Stimulated activated naive CD8-positive, alpha-beta T cell treated with anti-CD3 and anti-CD28 coated beads, Interleukin-15, Interleukin-2, amounts not matched to agents 100 U/mL and 50 U/mL, for 24 hours (primary cell): Measurements from ENCODE around the gene BPIFB4.
A peak's percentile ranks its signal among the peaks of the same experiment; 100 is the strongest.
"Not testable (repeated sequence)": the region's sequence is repeated elsewhere in the genome, so short reads cannot be mapped to it uniquely, and the experiment has no call there.

ENCODE experiments used
- ATAC-seq: fragments of 150-1000 bp; cut with Tn5 transposase; one replicate; pipeline ENCODE4 v1.10.0; 2021
- DNase-seq: peaks from one replicate; pipeline ENCODE4 v3.0.0; 2021

Gene BPIFB4

GRCh38 chr20:33091147-33091546, 11.7 kb downstream of the BPIFB4 start:
- DNase-seq (no peak), ATAC-seq (no peak)

DNA sequence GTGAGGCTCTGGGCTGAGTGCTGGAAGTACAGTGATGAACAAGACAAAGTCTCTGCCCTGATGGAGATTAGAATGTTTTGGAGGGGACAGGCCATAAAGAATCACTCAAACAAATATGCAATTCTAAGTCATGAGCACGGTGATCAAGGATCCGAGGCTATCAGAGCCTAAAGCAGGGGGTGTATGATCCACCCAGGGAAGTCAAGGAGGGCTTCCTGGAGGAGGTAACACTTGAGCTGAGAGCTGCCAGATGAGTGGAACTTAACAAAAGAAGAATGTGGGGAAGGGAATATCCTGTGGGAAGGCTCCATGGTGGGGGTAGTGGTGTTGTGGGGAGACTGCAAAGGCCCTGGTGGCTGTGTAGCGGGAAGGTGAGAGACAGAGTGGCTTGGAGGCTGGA, 12.2 kb downstream of the BPIFB4 start:
- DNase-seq (no peak), ATAC-seq (no peak)

DNA sequence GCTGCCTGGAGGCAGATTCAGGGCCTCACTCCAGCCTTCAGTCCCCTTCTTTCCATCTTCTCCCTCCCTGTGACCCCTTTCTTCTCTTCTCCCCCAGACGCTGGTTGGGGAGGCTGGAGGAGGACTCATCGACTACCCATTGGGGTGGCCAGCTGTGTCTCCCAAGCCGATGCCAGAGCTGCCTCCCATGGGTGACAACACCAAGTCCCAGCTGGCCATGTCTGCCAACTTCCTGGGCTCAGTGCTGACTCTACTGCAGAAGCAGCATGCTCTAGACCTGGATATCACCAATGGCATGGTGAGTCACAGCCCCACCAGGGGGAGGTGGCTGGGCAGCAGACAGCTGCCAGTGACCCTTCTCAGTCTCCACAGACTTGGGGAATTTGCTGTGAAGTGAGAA, 12.9 kb downstream of the BPIFB4 start:
- DNase-seq (no peak), ATAC-seq (no peak)

- ATAC-seq (no peak), DNase-seq (no peak)
Observed at GRCh38 chr20:33093074-33093473, 13.6 kb downstream of the BPIFB4 start.

DNA sequence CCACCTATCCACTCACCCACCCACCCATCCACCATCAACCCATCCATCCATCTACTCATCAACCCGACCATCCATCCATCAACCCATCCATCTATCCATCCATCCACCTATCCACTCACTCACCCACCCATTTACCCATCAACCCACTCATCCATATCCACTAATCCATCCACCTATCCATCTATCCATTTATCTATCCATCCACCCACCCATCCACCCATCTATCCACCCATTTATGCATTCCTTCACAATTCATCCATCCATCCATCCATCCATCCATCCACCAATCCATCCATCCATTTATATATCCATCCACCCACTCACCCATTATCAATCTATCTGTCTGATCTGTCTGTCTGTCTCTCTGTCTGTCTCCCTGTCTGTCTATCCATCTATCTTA, 14.1 kb downstream of the BPIFB4 start:
- no peak for DNase-seq
- no peak for ATAC-seq

GRCh38 chr20:33095249-33095648, 15.8 kb downstream of the BPIFB4 start:
- DNase-seq = no peak

GRCh38 chr20:33095902-33096584, 16.6 kb downstream of the BPIFB4 start:
- ATAC-seq (peak; percentile 57), DNase-seq (peak; percentile 41)

More at GRCh38 chr20:33095249-33095648, 15.8 kb downstream of the BPIFB4 start:
- ATAC-seq = no peak

DNA sequence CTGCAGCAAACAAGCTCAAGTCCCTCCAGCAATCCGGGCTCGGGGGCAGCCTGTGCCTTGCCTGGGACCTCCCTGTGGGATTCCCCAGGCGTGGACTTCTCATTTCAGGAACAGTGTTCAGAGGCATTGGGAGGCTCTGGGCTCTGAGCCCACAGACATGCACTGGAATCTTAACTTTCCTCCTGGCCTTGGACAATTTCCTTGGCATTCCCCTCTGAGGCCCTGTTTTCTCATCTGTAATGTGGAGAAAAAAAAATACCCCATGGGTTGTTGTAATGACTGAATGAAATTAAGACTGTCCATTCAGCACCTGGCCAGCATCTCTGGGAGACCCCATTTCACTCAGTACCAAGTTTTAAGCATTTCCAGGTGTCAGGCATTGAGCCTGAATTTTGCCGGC, 17.6 kb downstream of the BPIFB4 start:
- ATAC-seq = no peak
- DNase-seq = no peak

DNA sequence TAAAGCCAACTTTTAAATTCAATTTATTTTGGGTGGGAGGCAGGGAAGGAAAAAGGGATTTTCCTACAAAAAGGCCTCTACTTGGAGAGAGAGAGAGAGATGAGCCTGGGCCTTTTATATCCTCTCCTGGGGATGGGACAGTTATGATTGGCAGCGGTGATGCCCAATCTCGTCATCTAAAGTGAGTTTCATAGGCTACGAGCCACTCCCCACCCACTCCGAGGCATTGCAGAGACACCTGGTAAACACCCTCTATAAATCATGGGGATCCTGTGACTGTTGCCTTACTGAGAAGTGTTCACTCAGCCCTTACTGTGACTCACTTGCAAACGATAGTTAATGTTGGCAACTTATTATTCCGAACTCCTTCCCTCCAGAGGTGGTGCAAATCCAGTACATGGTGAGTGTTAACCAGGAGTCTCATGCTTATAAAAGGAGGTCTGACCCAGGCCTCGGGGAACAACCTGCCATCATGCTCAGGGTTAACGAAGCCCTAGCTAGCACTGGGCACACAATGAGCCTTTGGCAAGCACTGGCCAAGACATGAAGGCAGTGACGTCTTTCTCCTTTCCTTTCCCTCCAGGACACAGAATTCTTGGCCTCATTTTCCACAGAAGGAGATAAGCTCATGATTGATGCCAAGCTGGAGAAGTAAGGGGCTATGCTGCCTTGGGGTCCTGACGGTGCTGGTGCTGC, 20.5 kb downstream of the BPIFB4 start:
- ATAC-seq (no peak), DNase-seq (no peak)

GRCh38 chr20:33103556-33103955, 24.1 kb downstream of the BPIFB4 start:
- no peak for ATAC-seq
- DNase-seq = no peak

DNA sequence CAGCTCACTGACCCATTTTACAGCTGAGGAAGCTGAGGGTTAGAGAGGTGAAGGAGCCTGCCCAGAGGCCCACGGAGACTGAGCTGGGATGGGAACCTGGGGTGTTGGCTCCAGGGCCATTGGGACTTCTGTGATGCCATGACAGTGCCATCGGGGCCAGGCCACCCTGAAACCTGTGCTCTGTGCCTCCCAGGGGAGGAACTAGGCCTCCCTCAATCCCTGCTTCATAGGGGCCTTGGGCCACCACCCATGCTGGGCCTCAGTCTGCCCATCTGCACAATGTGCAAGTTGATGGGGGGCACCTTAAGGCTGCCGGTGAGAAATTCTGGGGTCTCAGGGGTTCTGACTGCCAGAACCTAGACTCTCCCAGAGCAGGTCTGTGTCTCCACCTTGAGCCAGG, 24.9 kb downstream of the BPIFB4 start:
- ATAC-seq (no peak), DNase-seq (no peak)

- DNase-seq = no peak
- no peak for ATAC-seq
Observed at GRCh38 chr20:33105316-33105924, 26.0 kb downstream of the BPIFB4 start.

DNA sequence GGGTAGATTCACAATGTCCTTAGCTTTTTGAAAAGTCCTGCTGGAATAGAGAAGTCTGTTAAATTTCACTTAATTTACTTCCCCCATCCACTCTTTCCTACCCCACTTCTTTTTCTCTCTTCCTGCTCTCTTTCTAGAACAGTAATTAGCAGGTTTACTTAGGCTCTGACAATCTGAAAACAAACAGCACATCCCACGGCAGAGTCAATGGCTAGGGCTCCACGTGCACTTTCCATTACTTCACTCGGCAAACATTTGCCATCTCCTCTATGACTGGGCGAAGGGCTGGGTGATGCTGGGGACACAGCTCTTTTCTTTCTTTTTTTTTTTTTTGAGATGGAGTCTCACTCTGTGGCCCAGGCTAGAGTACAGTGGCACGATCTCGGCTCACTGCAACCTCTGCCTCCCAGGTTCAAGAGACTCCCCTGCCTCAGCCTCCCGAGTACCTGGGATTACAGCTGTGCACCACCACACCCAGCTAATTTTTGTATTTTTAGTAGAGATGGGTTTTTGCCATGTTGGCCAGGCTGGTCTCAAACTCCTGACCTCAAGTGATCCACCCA, 26.7 kb downstream of the BPIFB4 start:
- ATAC-seq, DNase-seq: not testable (repeated sequence)

- DNase-seq = no peak
- no peak for ATAC-seq
Observed at GRCh38 chr20:33108661-33109060, 29.2 kb downstream of the BPIFB4 start.

DNA sequence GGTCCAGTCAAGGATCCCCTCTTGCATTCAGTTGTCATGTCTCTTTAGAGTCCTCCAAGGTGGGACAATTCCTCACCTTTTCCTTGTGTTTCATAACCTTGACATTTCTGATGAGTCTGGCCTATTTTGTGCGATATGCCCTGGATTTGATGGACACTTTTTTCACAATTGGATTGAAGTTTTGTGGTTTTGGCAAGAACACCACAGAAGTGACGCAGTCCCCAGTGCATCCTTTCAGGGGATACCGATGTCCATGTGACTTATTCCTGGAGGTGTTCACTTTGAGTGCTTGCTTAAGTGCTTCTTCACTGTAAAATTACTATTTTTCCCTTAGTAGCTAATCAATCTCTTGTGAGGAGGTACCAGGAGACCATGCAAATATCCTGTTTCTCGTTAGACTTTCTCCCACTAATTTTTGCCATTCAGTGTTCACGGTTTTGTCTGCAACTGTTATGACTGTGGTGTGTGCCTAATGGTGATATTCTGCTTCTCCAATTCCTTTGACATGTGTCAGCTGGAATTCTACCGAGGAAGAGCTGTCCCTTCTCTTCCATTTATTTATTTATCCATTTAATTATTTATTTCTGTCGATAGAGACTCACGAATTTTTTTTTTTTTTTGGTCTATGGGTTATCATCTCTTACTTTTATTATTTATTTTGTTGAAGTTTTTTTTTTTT, 30.8 kb downstream of the BPIFB4 start:
- DNase-seq = no peak
- ATAC-seq = no peak

GRCh38 chr20:33111306-33111705, 31.9 kb downstream of the BPIFB4 start:
- ATAC-seq (no peak), DNase-seq (no peak)

GRCh38 chr20:33112547-33113386, 33.3 kb downstream of the BPIFB4 start:
- no peak for ATAC-seq
- DNase-seq = no peak

- ATAC-seq = no peak
Observed at GRCh38 chr20:33113387-33113908, 34.0 kb downstream of the BPIFB4 start.

DNA sequence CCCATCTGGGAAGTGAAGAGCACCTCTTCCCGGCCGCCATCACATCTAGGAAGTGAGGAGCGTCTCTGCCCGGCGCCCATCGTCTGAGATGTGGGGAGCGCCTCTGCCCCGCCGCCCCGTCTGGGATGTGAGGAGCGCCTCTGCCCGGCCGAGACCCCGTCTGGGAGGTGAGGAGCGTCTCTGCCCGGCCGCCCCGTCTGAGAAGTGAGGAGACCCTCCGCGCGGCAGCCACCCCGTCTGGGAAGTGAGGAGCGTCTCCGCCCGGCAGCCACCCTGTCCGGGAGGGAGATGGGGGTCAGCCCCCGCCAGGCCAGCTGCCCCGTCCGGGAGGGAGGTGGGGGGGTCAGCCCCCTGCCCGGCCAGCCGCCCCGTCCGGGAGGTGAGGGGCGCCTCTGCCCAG, 36.1 kb downstream of the BPIFB4 start:
- not testable (repeated sequence) for ATAC-seq, DNase-seq

More at GRCh38 chr20:33113387-33113908, 34.0 kb downstream of the BPIFB4 start:
- no peak for DNase-seq

GRCh38 chr20:33119725-33120720, 40.6 kb downstream of the BPIFB4 start:
- ATAC-seq (peak; percentile 68), DNase-seq (no peak)
